Lower leg skin (tissue), 3 donors: ENCODE data around the gene P3R3URF.

ENCODE experiments used
- POLR2A ChIP-seq, 2 donors: fragments of 450-650 bp; IDR thresholded peaks; one replicate each; pipeline ENCODE4 v1.6.1; 2016 to 2017; ENCODE audit warnings: antibody characterized with exemption in 2 of 2, mild to moderate bottlenecking in 1 of 2, moderate library complexity in 1 of 2
- TF ChIP-seq, protein P1 (sequence below), 3 donors: fragments of 450-650 bp; IDR thresholded peaks; one replicate each; pipeline ENCODE4 v1.5.1; 2016; ENCODE audit warnings: antibody characterized with exemption in 3 of 3, mild to moderate bottlenecking in 3 of 3, moderate library complexity in 2 of 3

DNA sequence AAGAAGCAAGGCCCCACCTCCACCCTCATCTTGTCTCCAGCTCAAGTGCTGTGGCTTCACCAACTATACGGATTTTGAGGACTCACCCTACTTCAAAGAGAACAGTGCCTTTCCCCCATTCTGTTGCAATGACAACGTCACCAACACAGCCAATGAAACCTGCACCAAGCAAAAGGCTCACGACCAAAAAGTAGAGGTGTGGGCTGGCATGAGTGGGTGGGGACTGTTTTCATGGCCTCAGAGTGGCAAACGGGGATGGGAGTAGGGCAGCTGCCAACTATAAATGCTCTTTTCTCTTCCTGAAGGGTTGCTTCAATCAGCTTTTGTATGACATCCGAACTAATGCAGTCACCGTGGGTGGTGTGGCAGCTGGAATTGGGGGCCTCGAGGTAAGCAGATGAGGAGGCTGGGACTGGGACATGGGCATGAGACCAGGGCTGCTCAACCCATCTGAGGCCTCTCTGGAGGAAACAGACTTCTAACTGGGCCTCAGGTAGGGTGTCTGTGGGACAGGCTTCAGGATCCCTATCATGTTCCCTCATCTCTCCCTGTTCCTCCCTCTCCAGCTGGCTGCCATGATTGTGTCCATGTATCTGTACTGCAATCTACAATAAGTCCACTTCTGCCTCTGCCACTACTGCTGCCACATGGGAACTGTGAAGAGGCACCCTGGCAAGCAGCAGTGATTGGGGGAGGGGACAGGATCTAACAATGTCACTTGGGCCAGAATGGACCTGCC is 8.8 kb upstream of the P3R3URF start:
- no peak for TF ChIP-seq POLR2A (IDR thresholded peaks at IDR 0.05)
- TF ChIP-seq, protein P1, sequence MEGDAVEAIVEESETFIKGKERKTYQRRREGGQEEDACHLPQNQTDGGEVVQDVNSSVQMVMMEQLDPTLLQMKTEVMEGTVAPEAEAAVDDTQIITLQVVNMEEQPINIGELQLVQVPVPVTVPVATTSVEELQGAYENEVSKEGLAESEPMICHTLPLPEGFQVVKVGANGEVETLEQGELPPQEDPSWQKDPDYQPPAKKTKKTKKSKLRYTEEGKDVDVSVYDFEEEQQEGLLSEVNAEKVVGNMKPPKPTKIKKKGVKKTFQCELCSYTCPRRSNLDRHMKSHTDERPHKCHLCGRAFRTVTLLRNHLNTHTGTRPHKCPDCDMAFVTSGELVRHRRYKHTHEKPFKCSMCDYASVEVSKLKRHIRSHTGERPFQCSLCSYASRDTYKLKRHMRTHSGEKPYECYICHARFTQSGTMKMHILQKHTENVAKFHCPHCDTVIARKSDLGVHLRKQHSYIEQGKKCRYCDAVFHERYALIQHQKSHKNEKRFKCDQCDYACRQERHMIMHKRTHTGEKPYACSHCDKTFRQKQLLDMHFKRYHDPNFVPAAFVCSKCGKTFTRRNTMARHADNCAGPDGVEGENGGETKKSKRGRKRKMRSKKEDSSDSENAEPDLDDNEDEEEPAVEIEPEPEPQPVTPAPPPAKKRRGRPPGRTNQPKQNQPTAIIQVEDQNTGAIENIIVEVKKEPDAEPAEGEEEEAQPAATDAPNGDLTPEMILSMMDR (IDR thresholded peaks at IDR 0.05), result no peak
